ENCODE results near the gene KIFC3.
"Not testable (repeated sequence)": the region's sequence is repeated elsewhere in the genome, so short reads cannot be mapped to it uniquely, and the experiment has no call there.

KIFC3 gene

DNA sequence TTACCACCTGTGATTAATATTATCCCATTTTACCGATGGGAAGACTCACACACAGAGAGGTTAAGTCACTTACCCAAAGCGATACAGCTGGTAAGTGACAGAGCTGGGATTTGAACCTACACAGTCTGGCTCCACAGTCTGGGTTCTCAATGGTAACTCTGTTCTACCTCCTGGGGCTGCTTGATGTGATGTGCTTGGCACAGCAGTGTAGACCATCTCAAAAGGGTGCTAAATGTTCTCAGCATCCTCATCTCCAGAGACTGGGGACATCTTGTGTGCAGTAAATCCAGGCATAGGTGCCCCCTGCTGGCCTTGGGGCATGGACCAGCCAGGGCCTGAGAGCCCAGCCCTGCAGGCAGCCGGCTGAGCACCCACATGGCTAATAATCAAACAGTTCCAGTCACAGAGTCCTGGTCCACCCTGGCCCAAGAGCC is 82.1 kb downstream of the KIFC3 start:
- peak; percentile 14 for DNase-seq

DNA sequence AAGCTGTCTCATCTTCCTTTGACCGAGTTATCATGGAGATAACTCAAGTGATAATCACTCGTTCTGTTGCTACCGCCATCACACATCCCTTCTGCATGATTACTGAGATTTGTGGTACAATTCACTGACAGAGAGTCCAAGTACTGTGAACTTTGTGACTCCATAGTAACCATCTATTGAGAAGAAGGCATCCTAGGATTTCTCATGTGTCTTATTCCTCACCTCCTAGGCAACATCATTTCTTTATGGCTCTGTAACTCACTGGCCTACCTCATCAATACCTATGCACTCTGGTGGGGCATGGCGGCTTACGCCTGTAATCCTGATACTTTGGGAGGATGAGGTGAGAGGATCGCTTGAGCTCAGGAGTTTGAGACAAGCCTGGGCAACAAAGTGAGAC is 88.2 kb downstream of the KIFC3 start:
- no peak for DNase-seq

DNA sequence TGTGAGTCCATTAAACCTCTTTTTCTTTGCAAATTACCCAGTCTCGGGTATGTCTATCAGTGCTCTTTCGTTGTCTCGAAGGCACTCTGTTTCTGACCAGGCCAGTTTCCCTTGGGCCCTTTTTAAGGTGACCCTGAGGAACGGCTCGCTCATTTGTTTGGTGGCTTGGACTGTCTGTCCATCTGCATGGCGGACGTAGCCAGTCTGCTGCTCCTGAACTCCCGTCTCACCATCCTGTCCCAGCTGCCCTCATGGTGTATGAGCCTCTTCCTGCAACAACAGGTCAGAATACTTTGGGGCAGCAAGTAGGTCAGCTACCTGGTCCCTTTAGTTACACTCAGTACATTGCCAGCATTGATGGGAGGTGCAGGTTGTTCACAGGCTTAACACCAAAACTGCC is 88.7 kb downstream of the KIFC3 start:
- no peak for DNase-seq

DNA sequence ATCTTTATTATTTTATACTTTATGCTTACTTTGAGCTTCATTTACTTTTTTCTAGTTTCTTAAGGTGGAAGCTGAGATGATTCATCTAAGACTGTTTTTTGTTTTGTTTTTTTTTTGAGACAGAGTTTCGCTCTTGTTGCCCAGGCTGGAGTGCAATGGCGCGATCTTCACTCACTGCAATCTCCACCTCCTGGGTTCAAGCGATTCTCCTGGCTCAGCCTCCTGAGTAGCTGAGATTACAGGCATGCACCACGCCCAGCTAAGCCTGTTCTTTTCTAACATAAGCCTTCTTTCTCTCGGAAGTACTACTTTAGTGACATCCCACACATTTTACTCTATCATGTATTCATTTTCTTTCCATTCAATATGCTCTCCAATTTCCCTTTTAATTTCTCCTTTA is 89.7 kb downstream of the KIFC3 start:
- not testable (repeated sequence) for DNase-seq

DNA sequence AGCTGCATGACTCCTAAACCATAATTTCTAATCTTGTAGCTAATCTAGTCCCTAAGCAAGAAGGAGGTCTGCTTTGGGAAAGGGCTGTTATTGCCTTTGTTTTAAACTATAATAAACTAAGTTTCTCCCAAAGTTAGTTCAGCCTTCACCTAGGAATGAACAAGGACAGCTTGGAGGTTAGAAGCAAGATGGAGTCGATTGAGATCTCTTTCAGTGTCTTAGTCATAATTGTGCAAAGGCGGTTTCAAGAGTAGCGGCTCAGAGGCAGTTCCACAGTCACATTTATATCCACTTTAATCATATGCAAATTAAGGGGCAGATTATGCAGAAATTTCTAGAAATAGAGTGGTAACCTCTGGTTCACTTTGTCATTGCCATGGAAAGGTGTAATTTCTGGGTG is 90.3 kb downstream of the KIFC3 start:
- no peak for DNase-seq

DNA sequence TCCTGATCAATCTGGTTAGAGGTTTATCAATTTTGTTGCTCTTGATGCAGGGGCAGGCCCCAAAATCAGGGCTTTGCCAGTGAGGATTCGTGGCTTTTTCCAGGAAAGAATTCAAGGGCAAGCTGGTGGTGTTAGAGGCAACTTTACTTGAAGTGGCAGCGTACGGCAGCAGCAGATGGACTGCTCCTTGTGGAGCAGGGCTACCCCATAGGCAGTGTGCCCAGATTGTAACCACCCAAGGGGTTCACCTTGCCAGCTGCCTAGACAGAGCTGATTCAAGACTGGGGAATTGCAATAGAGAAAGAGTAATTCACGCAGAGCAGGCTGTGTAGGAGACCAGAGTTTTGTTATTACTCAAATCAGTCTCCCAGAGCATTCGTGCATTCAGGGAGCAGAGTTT is 90.9 kb downstream of the KIFC3 start:
- no peak for DNase-seq

DNA sequence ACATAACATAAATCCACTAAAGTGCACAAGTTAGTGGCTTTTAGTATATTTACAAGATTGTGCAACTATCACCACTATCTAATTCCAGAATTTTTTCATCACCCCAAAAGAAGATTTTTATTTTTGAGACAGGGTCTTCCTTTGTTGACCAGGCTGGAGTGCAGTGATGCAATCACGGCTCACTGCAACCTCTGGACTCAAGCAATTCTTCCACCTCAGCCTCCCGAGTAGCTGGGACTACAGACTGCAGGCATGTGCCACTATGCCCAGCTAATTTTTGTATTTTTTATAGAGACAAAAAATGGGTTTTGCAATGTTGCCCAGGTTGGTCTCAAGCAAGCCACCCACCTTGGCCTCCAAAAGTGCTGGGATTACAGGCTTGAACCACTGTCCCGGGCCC is 92.6 kb downstream of the KIFC3 start:
- DNase-seq: no peak

Data from activated effector memory CD4-positive, alpha-beta T cell treated with Interleukin-2 at 50 U/mL for 16 hours (primary cell).